Epithelial cell of proximal tubule (primary cell): Measurements from ENCODE around the gene FARSA. TPM values are rescaled to one million over a fixed set of nuclear protein-coding genes. Genes with fewer than 3 reads are reported as not detected.

Experiments used
- DNase-seq: peaks from one replicate; pipeline ENCODE4 v3.0.0-alpha.2; 2011; ENCODE audit warnings: low read depth
- H3K4me3 ChIP-seq: 2 replicates; pipeline ENCODE4 v1.5.1; 2011; ENCODE audit warnings: low read depth, mild to moderate bottlenecking, low read length
- CTCF ChIP-seq: conservative IDR thresholded peaks from 2 replicates; pipeline ENCODE4 v1.5.1; 2012; ENCODE audit warnings: low read depth, mild to moderate bottlenecking, low read length
- total RNA-seq: library from RNA; depleted of rRNA; stranded (reverse); fragments of >200 nt; gene quantifications from 2 replicates; pipeline ENCODE4 v1.2.3, GENCODE V29; 2015

FARSA gene
- total RNA-seq, 1 donor from 2014 or later: 89.1 TPM

GRCh38 chr19:12946731-12947496 is 13.4 kb upstream of the FARSA start:
- H3K4me3 ChIP-seq: peak overlapping the region; percentile 81
- DNase-seq: no peak
- TF ChIP-seq CTCF: no peak

- no peak for TF ChIP-seq CTCF
- H3K4me3 ChIP-seq: peak overlapping the region; percentile 81
- no peak for DNase-seq
Observed at GRCh38 chr19:12946092-12946721, 12.7 kb upstream of the FARSA start.

- no peak for TF ChIP-seq CTCF
- H3K4me3 ChIP-seq: peak within 1 kb of the TSS; percentile 81
- DNase-seq: peak; percentile 64
Observed at GRCh38 chr19:12945479-12946091, 12.1 kb upstream of the FARSA start, which contains the start of gene RAD23A. Gene RAD23A, plus strand, starts transcription at chr19:12945862. Its CDS starts 87 bp downstream, at chr19:12945949.

- TF ChIP-seq CTCF: no peak
- H3K4me3 ChIP-seq: no peak overlapping the region
- no peak for DNase-seq
Observed at GRCh38 chr19:12944104-12944674, 10.7 kb upstream of the FARSA start.

GRCh38 chr19:12943437-12944044 is 10.0 kb upstream of the FARSA start:
- TF ChIP-seq CTCF: no peak
- DNase-seq: no peak
- no peak overlapping the region for H3K4me3 ChIP-seq

- TF ChIP-seq CTCF: no peak
- H3K4me3 ChIP-seq: peak overlapping the region; percentile 79
- no peak for DNase-seq
Observed at GRCh38 chr19:12940897-12941296, 7.4 kb upstream of the FARSA start.
